ENCODE measurements around the gene LSS.
"Not testable (repeated sequence)": the region's sequence is repeated elsewhere in the genome, so short reads cannot be mapped to it uniquely, and the experiment has no call there.

Gene LSS

DNA sequence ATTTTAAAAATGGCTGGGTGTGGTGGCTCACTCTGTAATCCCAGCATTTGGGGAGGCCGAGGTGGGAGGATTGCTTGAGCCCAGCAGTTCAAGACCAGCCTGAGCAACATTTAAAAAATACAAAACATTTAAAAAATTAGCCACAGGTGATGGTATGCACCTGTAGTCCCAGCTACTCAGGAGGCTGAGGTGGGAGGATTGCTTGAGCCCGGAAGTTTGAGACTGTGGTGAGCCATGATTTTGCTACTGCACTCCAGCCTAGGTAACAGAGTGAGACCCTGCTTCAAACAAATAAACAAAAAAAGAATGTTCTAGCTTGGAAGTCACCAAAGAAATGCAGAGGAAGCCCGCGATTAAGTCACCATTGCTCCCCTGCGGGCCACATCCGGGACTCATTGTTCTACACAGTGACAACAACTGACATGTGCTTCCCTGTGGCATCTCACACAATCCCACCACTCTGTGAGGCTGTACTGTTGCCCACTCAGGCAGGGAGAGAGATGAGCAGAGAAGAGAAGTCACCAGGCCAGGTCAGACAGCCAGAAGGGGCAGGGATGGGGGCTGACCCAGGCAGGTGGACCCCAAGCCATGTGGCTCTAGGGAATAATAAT lies 25.9 kb downstream of the LSS start:
- Histone ChIP-seq H3K4me2 (ENCODE audit: low read length, poor library complexity, severe bottlenecking) (no peak overlapping the region), H3K36me3 (ENCODE audit: control insufficient read depth in 1 of 2, insufficient read depth in 2 of 2, low read depth in 1 of 2, low read length in 2 of 2) (peaks cover 48 to 92% of the 10 kb centered on the region in 2 experiments), H3K4me1 (ENCODE audit: control insufficient read depth, insufficient read depth, low read depth, low read length) (peaks cover 3% of the 10 kb centered on the region), H3K14ac (ENCODE audit: low read length in 2 of 2) (no peak overlapping the region), H3K9me3 (ENCODE audit: control insufficient read depth, low read length) (no peaks in the 10 kb centered on the region), H4K91ac (ENCODE audit: low read length) (no peak overlapping the region), H2AFZ (ENCODE audit: low read depth, low read length) (no peak overlapping the region), H3K4me3 (ENCODE audit: insufficient read depth in 1 of 2, low read depth in 1 of 2, low read length in 2 of 2) (no peak overlapping the region), H3K4ac (ENCODE audit: low read depth in 1 of 2, low read length in 2 of 2) (no peak overlapping the region), H3K23ac (ENCODE audit: low read length in 2 of 2) (no peak overlapping the region), H2BK5ac (ENCODE audit: low read depth, low read length, poor library complexity, severe bottlenecking) (no peak overlapping the region), H2BK15ac (ENCODE audit: low read depth, poor library complexity, severe bottlenecking) (no peak overlapping the region), H2BK12ac (ENCODE audit: low read length in 2 of 2) (no peak overlapping the region), H4K8ac (ENCODE audit: low read length) (no peak overlapping the region), H3K27me3 (ENCODE audit: control insufficient read depth in 1 of 2, insufficient read depth in 1 of 2, low read length in 2 of 2) (no peaks in the 10 kb centered on the region), H2AK5ac (ENCODE audit: low read length, severe bottlenecking) (no peak overlapping the region), H3K9ac (ENCODE audit: low read length) (no peak overlapping the region), H3K18ac (ENCODE audit: low read depth in 1 of 2, low read length in 2 of 2) (no peak overlapping the region), H2BK120ac (ENCODE audit: low read depth, low read length) (no peak overlapping the region), H3K79me1 (replicated peaks; ENCODE audit: low read length, poor library complexity, severe bottlenecking) (peaks cover 11% of the 10 kb centered on the region), H3K27ac (ENCODE audit: low read length, poor library complexity, severe bottlenecking) (no peak overlapping the region)
- DNase-seq = no peak
- 94% methylated on average over 6 of the region's 6 CpGs for WGBS

DNA sequence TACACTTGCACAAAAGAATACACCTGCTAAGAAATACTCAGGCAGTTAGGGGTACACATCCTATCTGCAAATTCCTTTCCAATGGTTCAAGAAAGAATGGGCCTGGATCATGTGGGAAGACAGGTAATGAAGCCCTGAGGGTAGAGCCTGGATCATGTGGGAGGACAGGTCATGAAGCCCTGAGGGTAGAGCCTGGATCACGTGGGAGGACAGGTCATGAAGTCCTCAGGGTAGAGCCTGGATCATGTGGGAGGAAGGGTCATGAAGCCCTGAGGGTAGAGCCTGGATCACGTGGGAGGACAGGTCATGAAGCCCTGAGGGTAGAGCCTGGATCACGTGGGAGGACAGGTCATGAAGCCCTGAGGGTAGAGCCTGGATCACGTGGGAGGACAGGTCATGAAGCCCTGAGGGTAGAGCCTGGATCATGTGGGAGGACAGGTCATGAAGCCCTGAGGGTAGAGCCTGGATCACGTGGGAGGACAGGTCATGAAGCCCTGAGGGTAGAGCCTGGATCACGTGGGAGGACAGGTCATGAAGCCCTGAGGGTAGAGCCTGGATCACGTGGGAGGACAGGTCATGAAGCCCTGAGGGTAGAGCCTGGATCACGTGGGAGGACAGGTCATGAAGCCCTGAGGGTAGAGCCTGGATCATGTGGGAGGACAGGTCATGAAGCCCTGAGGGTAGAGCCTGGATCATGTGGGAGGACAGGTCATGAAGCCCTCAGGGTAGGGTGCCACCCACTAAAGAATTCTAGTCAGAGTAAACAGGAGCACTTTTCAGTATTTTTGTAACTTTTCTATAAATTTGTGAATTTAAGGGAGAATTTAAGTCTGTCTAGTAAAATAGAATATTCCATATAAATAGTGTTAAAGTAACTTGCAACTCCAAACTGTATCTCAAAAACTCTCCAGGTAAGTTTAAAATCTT lies 27.4 kb downstream of the LSS start:
- not testable (repeated sequence) for H2BK120ac ChIP-seq (ENCODE audit: low read depth, low read length); H4K91ac ChIP-seq (ENCODE audit: low read length); H2AK5ac ChIP-seq (ENCODE audit: low read length, severe bottlenecking); H3K4me3 ChIP-seq (ENCODE audit: insufficient read depth in 1 of 2, low read depth in 1 of 2, low read length in 2 of 2); H2BK15ac ChIP-seq (ENCODE audit: low read depth, poor library complexity, severe bottlenecking); H2AFZ ChIP-seq (ENCODE audit: low read depth, low read length); H2BK5ac ChIP-seq (ENCODE audit: low read depth, low read length, poor library complexity, severe bottlenecking); H3K4me2 ChIP-seq (ENCODE audit: low read length, poor library complexity, severe bottlenecking); H3K4me1 ChIP-seq (ENCODE audit: control insufficient read depth, insufficient read depth, low read depth, low read length); H3K27me3 ChIP-seq (ENCODE audit: control insufficient read depth in 1 of 2, insufficient read depth in 1 of 2, low read length in 2 of 2); H3K18ac ChIP-seq (ENCODE audit: low read depth in 1 of 2, low read length in 2 of 2); DNase-seq; H3K79me1 ChIP-seq (replicated peaks; ENCODE audit: low read length, poor library complexity, severe bottlenecking); H2BK12ac ChIP-seq (ENCODE audit: low read length in 2 of 2); H3K4ac ChIP-seq (ENCODE audit: low read depth in 1 of 2, low read length in 2 of 2); H3K9ac ChIP-seq (ENCODE audit: low read length); H3K9me3 ChIP-seq (ENCODE audit: control insufficient read depth, low read length); H3K23ac ChIP-seq (ENCODE audit: low read length in 2 of 2); H3K27ac ChIP-seq (ENCODE audit: low read length, poor library complexity, severe bottlenecking); H4K8ac ChIP-seq (ENCODE audit: low read length); H3K14ac ChIP-seq (ENCODE audit: low read length in 2 of 2)
- no CpG with 5 or more reads among the region's 8 CpGs for WGBS
- peaks cover 44 to 92% of the 10 kb centered on the region in 2 experiments for H3K36me3 ChIP-seq (ENCODE audit: control insufficient read depth in 1 of 2, insufficient read depth in 2 of 2, low read depth in 1 of 2, low read length in 2 of 2)

GRCh38 chr21:46199436-46200373 lies 28.9 kb downstream of the LSS start:
- no peak overlapping the region for H3K27ac ChIP-seq (ENCODE audit: low read length, poor library complexity, severe bottlenecking)
- H3K36me3 ChIP-seq (ENCODE audit: control insufficient read depth in 1 of 2, insufficient read depth in 2 of 2, low read depth in 1 of 2, low read length in 2 of 2) = peaks cover 47 to 92% of the 10 kb centered on the region in 2 experiments
- peak overlapping the region in 1 of 2 experiments; percentile 4 for H3K18ac ChIP-seq (ENCODE audit: low read depth in 1 of 2, low read length in 2 of 2)
- 60% methylated on average over 7 of the region's 13 CpGs for WGBS
- H2BK120ac ChIP-seq (ENCODE audit: low read depth, low read length) = no peak overlapping the region
- peaks cover 12% of the 10 kb centered on the region for H3K79me1 ChIP-seq (replicated peaks; ENCODE audit: low read length, poor library complexity, severe bottlenecking)
- H3K4me2 ChIP-seq (ENCODE audit: low read length, poor library complexity, severe bottlenecking) = no peak overlapping the region
- DNase-seq = peak; percentile 55
- no peak overlapping the region for H2BK5ac ChIP-seq (ENCODE audit: low read depth, low read length, poor library complexity, severe bottlenecking)
- H3K9ac ChIP-seq (ENCODE audit: low read length) = no peak overlapping the region
- H3K4me3 ChIP-seq (ENCODE audit: insufficient read depth in 1 of 2, low read depth in 1 of 2, low read length in 2 of 2) = no peak overlapping the region
- H3K4ac ChIP-seq (ENCODE audit: low read depth in 1 of 2, low read length in 2 of 2) = no peak overlapping the region
- H3K9me3 ChIP-seq (ENCODE audit: control insufficient read depth, low read length) = no peaks in the 10 kb centered on the region
- H2BK12ac ChIP-seq (ENCODE audit: low read length in 2 of 2) = no peak overlapping the region
- no peak overlapping the region for H2BK15ac ChIP-seq (ENCODE audit: low read depth, poor library complexity, severe bottlenecking)
- no peaks in the 10 kb centered on the region for H3K4me1 ChIP-seq (ENCODE audit: control insufficient read depth, insufficient read depth, low read depth, low read length)
- H3K23ac ChIP-seq (ENCODE audit: low read length in 2 of 2) = no peak overlapping the region
- H4K91ac ChIP-seq (ENCODE audit: low read length) = no peak overlapping the region
- no peak overlapping the region for H2AFZ ChIP-seq (ENCODE audit: low read depth, low read length)
- H3K14ac ChIP-seq (ENCODE audit: low read length in 2 of 2) = no peak overlapping the region
- no peaks in the 10 kb centered on the region for H3K27me3 ChIP-seq (ENCODE audit: control insufficient read depth in 1 of 2, insufficient read depth in 1 of 2, low read length in 2 of 2)
- no peak overlapping the region for H4K8ac ChIP-seq (ENCODE audit: low read length)
- no peak overlapping the region for H2AK5ac ChIP-seq (ENCODE audit: low read length, severe bottlenecking)

Measured in mesenchymal stem cell (in vitro differentiated cells and primary cell).